GM19328 (cell line): ENCODE measurements around the gene NKX1-1.
"Not testable (repeated sequence)": the region's sequence is repeated elsewhere in the genome, so short reads cannot be mapped to it uniquely, and the experiment has no call there.

ENCODE experiments used
- ATAC-seq: cut with Tn5 transposase; IDR thresholded peaks from one replicate; pipeline ENCODE4 v1.9.1; 2021; ENCODE audit warnings: mild to moderate bottlenecking, moderate library complexity; ENCODE audit not compliant: unreplicated experiment

The NKX1-1 gene

GRCh38 chr4:1406394-1406980 is at the start of gene NKX1-1:
NKX1-1 (minus strand) TSS chr4:1406442; CDS start chr4:1406442, 0 bp downstream.
- ATAC-seq, result no peak

- no peak for ATAC-seq
These were observed 47.5 kb upstream of the NKX1-1 start for GRCh38 chr4:1453731-1454130.

DNA sequence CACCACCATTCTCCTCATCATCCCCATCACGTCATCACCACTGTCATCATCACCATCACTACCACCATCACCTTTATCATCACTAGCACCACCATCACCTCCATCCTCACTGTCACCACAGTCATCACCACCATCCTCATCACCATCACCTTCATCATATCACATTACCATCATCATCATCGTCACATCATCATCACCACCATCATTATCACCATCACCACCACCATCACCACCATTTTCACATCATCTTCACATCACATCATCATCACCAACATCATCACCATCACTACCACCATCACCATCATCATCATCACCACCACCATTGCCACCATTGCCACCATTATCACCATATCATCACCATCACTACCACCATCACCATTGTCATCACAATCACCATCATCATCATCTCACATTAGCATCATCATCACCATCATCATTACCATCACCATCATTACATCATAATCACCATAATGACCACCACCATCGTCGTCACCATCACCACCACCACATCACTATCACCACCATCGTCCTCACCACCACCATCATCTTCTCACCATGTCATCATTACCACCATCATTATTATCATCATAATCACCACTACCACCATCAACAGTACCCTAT is 46.3 kb upstream of the NKX1-1 start:
- ATAC-seq, result no peak

DNA sequence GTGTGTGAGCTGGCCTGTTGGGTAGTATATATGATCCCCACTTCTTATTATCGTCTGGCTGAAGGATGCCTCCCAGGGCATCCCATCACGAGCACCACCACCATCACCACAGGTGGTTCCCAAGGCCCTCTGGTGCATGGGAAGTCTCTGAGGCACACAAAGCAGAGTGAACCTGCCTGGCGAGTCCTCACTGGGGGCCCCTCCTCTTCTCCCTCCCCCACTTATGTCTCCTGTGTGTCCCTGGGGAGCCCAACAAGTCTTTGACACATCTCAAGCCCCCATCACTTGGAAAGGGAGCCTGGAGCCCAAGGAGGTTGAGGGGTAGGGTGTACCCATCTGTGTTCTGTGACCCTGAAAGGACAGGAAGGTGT is 45.5 kb upstream of the NKX1-1 start:
- no peak for ATAC-seq

- ATAC-seq, result no peak
These were observed 45.0 kb upstream of the NKX1-1 start for GRCh38 chr4:1451106-1451751.

- ATAC-seq, result no peak
These were observed 43.8 kb upstream of the NKX1-1 start for GRCh38 chr4:1449833-1450741.

GRCh38 chr4:1449475-1449832 is 43.2 kb upstream of the NKX1-1 start:
- no peak for ATAC-seq

DNA sequence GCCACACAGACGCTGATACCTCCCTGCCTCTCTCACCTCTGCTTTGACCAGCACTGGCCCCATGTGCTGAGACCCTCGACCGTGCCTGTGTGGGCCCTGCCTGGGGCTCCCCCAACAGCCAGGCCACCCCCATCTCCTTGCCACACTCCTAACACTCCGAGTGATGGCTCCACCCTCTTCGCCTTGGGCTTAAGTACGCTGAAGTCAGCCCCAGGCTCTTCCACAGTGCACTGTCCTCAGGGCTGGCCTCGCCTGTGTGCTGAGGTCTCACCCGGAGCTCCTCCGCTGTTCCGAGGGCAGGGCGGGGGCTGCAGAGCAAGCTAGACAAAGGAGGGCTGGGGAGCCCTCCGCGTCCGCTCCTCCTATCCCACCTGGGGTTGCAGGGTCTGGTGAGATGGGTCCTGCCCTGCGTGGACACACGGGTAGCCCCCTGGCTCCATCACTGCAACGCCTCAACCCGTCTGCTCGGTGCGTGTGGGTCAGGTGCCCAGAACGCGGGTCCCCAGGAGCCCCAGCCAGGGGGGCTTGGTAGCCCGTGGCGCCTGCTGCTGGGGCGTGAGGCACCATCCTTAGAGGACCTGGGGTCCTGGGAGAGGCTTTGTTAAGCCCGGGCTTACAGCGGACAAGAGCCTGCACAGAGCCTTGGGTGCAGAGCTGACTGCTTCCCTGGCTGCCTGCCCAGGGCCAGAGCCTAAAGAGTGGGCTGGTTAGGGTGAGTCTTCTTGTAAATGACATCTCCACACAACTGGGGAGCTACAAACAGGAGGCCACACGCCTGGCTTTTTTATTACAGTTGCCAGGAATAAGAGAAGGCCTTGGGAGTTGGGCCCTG is 42.6 kb upstream of the NKX1-1 start:
- no peak for ATAC-seq

GRCh38 chr4:1447676-1448588 is 41.7 kb upstream of the NKX1-1 start:
- ATAC-seq, result no peak

DNA sequence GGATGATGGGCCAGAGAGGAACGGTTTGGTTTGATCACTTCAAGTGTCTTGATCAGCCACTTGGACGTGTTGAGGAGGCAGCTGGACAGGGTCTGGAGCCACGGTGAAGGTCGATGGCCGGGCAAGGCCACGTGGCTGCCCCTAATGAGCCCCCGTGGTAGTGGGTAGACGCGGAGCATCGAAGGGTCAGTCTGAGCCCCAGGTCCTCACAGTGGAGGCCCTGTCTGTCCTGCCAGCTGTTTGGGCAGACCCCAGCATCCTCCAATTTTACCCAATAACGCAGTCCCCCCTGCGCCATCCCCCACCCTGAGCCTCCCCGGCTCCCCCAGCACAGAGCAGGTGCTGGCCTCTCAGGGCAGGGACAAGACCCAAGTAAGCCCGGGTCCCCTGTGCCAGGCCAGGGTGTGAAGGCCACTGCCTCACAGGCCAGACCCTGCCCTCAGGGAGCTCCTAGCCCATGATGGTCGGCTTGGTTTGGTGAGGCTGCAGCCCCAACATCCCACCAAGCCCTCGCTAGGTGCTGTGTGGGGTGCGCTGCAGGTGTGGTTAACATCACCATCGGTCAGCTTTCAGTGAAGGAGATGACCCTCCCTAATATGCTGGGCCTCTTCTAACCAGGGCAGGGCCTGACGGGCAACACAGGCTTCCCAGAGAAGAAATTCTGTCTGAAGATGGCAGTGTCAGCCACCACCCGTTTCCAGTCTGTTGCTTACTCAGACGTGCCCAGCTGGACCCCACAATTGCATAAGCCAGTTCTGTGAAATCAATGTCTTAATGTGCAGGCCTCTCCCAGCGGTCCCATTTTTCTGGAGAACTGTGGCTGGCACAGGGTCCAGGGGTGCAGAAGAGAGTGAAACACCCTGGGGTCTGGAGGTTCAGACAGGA is 40.5 kb upstream of the NKX1-1 start:
- no peak for ATAC-seq

- no peak for ATAC-seq
These were observed 39.6 kb upstream of the NKX1-1 start for GRCh38 chr4:1445716-1446445.

DNA sequence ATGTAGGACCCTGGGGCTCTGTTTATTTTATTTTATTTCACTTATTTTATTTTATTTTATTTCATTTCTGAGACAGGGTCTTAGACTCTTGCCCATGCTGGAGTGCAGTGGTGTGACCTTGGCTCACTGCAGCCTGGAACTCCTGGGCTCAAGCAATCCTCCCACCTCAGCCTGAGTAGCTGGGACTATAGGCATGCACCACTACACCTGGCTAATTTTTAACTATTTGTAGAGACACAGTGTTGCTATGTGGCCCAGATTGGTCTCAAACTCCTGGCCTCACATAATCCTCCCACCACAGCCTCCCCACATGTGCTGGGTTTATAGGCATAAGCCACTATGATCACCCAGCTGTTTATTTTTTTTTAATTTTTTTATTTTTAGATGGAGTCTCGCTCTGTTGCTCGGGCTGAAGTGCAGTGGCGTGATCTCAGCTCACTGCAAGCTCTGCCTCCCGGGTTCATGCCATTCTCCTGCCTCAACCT is 37.5 kb upstream of the NKX1-1 start:
- ATAC-seq, result not testable (repeated sequence)

DNA sequence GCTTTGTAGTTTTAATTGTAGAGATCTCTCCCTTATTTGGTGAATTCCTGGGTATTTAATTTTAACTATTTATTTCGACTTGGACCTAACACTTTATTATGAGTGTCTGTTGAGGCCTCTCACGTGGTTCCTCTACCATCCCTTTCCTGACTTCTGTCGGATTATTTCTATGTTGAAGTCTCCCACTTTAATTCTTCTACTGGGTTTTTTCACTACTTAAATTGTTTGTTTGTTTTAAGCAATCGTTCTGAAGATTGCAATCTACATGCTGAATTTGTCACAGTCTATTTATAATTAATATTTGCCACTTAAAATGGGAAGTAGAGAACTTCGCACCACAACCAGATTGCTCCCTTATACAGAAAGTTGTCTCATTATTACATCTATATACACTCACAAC is 20.8 kb upstream of the NKX1-1 start:
- no peak for ATAC-seq

GRCh38 chr4:1421657-1422056 is 15.4 kb upstream of the NKX1-1 start:
- ATAC-seq, result no peak

- no peak for ATAC-seq
These were observed 13.5 kb upstream of the NKX1-1 start for GRCh38 chr4:1419708-1420107.

DNA sequence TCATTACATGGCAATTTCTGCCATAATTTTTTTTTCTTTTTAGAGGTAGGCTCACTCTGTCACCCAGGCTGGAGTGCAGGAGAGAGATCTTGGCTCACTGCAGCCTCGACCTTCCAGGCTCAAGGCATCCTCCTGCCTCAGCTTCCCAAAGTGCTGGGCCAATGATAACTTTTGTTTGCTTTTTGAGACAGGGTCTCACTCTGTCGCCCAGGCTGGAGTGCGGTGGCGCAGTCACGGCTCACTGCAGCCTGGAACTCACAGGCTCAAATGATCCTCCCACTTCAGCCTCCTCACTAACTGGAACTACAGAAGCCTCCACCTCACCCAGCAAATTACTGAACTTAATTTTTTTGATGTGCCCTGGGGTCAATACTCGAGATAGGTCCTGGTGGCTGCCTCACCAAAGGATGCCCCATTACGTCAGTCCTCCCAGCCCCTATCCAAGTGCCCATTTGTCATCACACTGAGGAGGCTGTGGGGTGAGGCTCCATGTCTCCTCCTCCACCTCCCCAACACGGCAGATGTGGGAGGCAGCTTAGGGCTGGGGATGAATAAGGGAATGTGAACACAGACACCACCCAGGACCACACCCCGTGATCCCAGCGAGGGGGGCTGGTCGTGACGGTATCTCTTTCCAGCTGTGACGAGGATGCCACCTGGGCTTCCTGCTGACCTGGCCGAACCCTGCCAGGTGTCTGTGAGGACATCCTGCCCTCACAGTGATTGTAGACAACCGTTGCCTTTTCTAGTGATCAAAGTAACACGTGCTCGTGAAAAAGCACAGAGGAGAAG is 12.4 kb upstream of the NKX1-1 start:
- no peak for ATAC-seq
